OCI-LY7 (cell line): ENCODE data around the gene PRCD. TPM values are rescaled to one million over a fixed set of nuclear protein-coding genes. Genes with fewer than 3 reads are reported as not detected.

Experiments used
- BruUV-seq: library from RNA; stranded (reverse); fragments of 400-500 nt; replicated peaks from 2 replicates; lab custom pipeline; 2021; lab: Mats Ljungman, UMichigan
- CTCF ChIA-PET: fragments of 300-600 bp; sonication (Branson Sonifier 250); formaldehyde crosslinking; loops from one replicate; lab custom pipeline; 2022; ENCODE audit warnings: antibody characterized with exemption; ENCODE audit not compliant: unreplicated experiment; lab: Charles Lee
- POLR2A ChIA-PET: fragments of 300-600 bp; sonication (Branson Sonifier 250); formaldehyde crosslinking; loops from one replicate; lab custom pipeline; 2022; ENCODE audit warnings: antibody characterized with exemption; lab: Charles Lee
- DNase-seq: peaks from one replicate; pipeline ENCODE4 v3.0.0-alpha.2; 2015; ENCODE audit warnings: low spot score
- H2AFZ ChIP-seq: fragments of 200-600 bp; sonication (generic), shearing (Covaris generic); 2 replicates; pipeline ENCODE4 v1.6.1; 2014; ENCODE audit warnings: mild to moderate bottlenecking, antibody characterized with exemption, low read length, moderate library complexity
- H3K27ac ChIP-seq: fragments of 200-600 bp; sonication (generic); 2 replicates; pipeline ENCODE4 v1.5.1; 2014; ENCODE audit warnings: mixed run types, low read depth, mild to moderate bottlenecking, moderate library complexity, low read length, inconsistent platforms; ENCODE audit not compliant: poor library complexity, severe bottlenecking
- H3K36me3 ChIP-seq: fragments of 200-600 bp; sonication (generic); 2 replicates; pipeline ENCODE4 v1.6.1; 2014; ENCODE audit warnings: mild to moderate bottlenecking, antibody characterized with exemption, low read length, moderate library complexity, mixed read lengths; ENCODE audit not compliant: insufficient read depth
- H3K4me1 ChIP-seq: fragments of 200-600 bp; sonication (generic); 2 replicates; pipeline ENCODE4 v1.5.1; 2014; ENCODE audit warnings: mild to moderate bottlenecking, low read length; ENCODE audit not compliant: insufficient read depth, poor library complexity, severe bottlenecking
- H3K4me2 ChIP-seq: fragments of 200-600 bp; sonication (generic); 2 replicates; pipeline ENCODE4 v1.6.1; 2014; ENCODE audit warnings: mild to moderate bottlenecking, low read length
- H3K4me3 ChIP-seq: fragments of 200-600 bp; sonication (generic); 2 replicates; pipeline ENCODE4 v1.5.1; 2014; ENCODE audit warnings: mild to moderate bottlenecking, low read depth, low read length; ENCODE audit not compliant: poor library complexity, severe bottlenecking
- H3K79me2 ChIP-seq: fragments of 200-600 bp; sonication (generic); 2 replicates; pipeline ENCODE4 v1.6.1; 2016; ENCODE audit warnings: low read depth, mild to moderate bottlenecking, low read length, moderate library complexity, mixed read lengths; ENCODE audit not compliant: insufficient read depth
- H3K9me2 ChIP-seq: fragments of 200-600 bp; sonication (generic); 2 replicates; pipeline ENCODE4 v1.6.1; 2016; ENCODE audit warnings: mild to moderate bottlenecking, low read length, mixed read lengths; ENCODE audit not compliant: insufficient read depth
- H3K9me3 ChIP-seq: fragments of 200-600 bp; sonication (generic); 2 replicates; pipeline ENCODE4 v1.6.1; 2014; ENCODE audit warnings: mild to moderate bottlenecking, mixed run types, low read length, mixed read lengths
- H4K20me1 ChIP-seq: fragments of 200-600 bp; sonication (generic); 2 replicates; pipeline ENCODE4 v1.6.1; 2014; ENCODE audit warnings: mild to moderate bottlenecking, antibody characterized with exemption, low read length, moderate library complexity, mixed read lengths; ENCODE audit not compliant: insufficient read depth
- CTCF ChIP-seq: fragments of 200-600 bp; sonication (generic); conservative IDR thresholded peaks from 2 replicates; pipeline ENCODE4 v1.5.1; 2014; ENCODE audit warnings: mild to moderate bottlenecking, antibody characterized with exemption, low read length, moderate library complexity, mixed read lengths
- EZH2phosphoT487 ChIP-seq: fragments of 200-600 bp; sonication (generic); IDR thresholded peaks from 2 replicates; pipeline ENCODE4 v1.6.1; 2018; ENCODE audit warnings: low read depth, borderline replicate concordance, mild to moderate bottlenecking, mixed run types, antibody characterized with exemption, low read length, moderate library complexity, mixed read lengths
- intact Hi-C: fragments of 100-400 bp; cut with micrococcal nuclease; formaldehyde crosslinking; loops from one replicate; pipeline ENCODE4 v1.10.0; 2022; ENCODE audit not compliant: unreplicated experiment
- total RNA-seq, 2 experiments: library from RNA; depleted of rRNA in 1 of 2; stranded (reverse); fragments of >200 nt in 1 of 2; shearing (Covaris generic) in 1 of 2; gene quantifications; 2 replicates each; pipeline ENCODE4 v1.2.3, GENCODE V29; 2014 to 2022

The PRCD gene
- total RNA-seq, 2 experiments from 2014 or later, result 5.7 to 15.9 TPM

GRCh38 chr17:76497699-76497978, 42.2 kb upstream of the PRCD start:
- intact Hi-C loops, result loop anchor here (10.0 kb wide), 2 partner anchors 233 to 947 kb away; partner anchors contain the start of gene UBALD2
- H3K4me1 ChIP-seq, result peaks cover 86% of the 10 kb centered on the region
- peak overlapping the region; percentile 96 for H3K4me3 ChIP-seq

GRCh38 chr17:76497979-76498875, 41.6 kb upstream of the PRCD start:
- H3K36me3 ChIP-seq, result peaks cover 21% of the 10 kb centered on the region; the same call in 1 of the 2 replicates
- ChIA-PET POLR2A (interaction anchor here (0.6 to 8.2 kb wide), 9 partner anchors 17 to 233 kb away, joined by 3 to 57 read pairs (median 4); no protein-coding TSS in a partner anchor), CTCF (interaction anchor here (0.5 to 1.9 kb wide), 5 partner anchors 13 to 1181 kb away, joined by 3 to 9 read pairs (median 4); no protein-coding TSS in a partner anchor)
- peaks cover 86% of the 10 kb centered on the region for H3K4me1 ChIP-seq
- TF ChIP-seq CTCF, result no peak
- no peak for TF ChIP-seq EZH2phosphoT487
- intact Hi-C loops, result loop anchor here (10.0 kb wide), 2 partner anchors 233 to 947 kb away; partner anchors contain the start of gene UBALD2
- DNase-seq, result no peak
- peaks cover 49% of the 10 kb centered on the region for H3K79me2 ChIP-seq
- no peaks in the 10 kb centered on the region for H4K20me1 ChIP-seq
- H3K27ac ChIP-seq, result peak overlapping the region; percentile 83
- H3K9me3 ChIP-seq, result no peaks in the 10 kb centered on the region
- H3K9me2 ChIP-seq, result no peaks in the 10 kb centered on the region
- peak overlapping the region; percentile 98 for H3K4me2 ChIP-seq
- H3K4me3 ChIP-seq, result peak overlapping the region; percentile 96
- no peak overlapping the region for H2AFZ ChIP-seq
- no TSS peak for BruUV-seq

More at GRCh38 chr17:76497699-76497978, 42.2 kb upstream of the PRCD start:
- no peak for DNase-seq
- TF ChIP-seq CTCF, result no peak
- no peak for TF ChIP-seq EZH2phosphoT487
- Histone ChIP-seq H3K79me2 (peaks cover 49% of the 10 kb centered on the region), H3K4me2 (peak overlapping the region; percentile 98), H3K9me2 (no peaks in the 10 kb centered on the region), H2AFZ (no peak overlapping the region), H4K20me1 (no peaks in the 10 kb centered on the region), H3K27ac (peak overlapping the region; percentile 83), H3K36me3 (peaks cover 21% of the 10 kb centered on the region; the same call in 1 of the 2 replicates), H3K9me3 (no peaks in the 10 kb centered on the region)
- no TSS peak for BruUV-seq
- CTCF ChIA-PET, result interaction anchor here (0.7 kb wide), 1 partner anchor 12 kb away, joined by 3 read pairs; no protein-coding TSS in a partner anchor
- POLR2A ChIA-PET, result interaction anchor here (1.2 to 8.2 kb wide), 3 partner anchors 16 to 73 kb away, joined by 3 to 57 read pairs (median 4); no protein-coding TSS in a partner anchor
